HEK293T (cell line): ENCODE data around the gene SLC66A2.

Experiments
- CTCF ChIA-PET: fragments of 350-600 bp; formaldehyde crosslinking; extraction: SDS; loops from one replicate; lab custom pipeline; 2021; ENCODE audit warnings: antibody characterized with exemption, inconsistent platforms; lab: Yijun Ruan, JAX
- POLR2A ChIA-PET: fragments of 350-600 bp; formaldehyde crosslinking; extraction: SDS; loops from one replicate; lab custom pipeline; 2020; ENCODE audit warnings: antibody characterized with exemption, inconsistent platforms; lab: Yijun Ruan, JAX
- DNase-seq: peaks from one replicate; pipeline ENCODE4 v3.0.0; 2012; ENCODE audit warnings: mixed read lengths; ENCODE audit errors: extremely low spot score
- ARNT ChIP-seq: fragments of 450-650 bp; IDR thresholded peaks from 2 replicates; pipeline ENCODE4 v1.6.1; 2017; ENCODE audit warnings: mild to moderate bottlenecking
- BHLHE40 ChIP-seq: fragments of 450-650 bp; IDR thresholded peaks from 2 replicates; pipeline ENCODE4 v1.6.1; 2016; ENCODE audit warnings: mild to moderate bottlenecking, moderate library complexity, borderline replicate concordance
- CTBP1 ChIP-seq: fragments of 450-650 bp; IDR thresholded peaks from 2 replicates; pipeline ENCODE4 v1.6.1; 2016; ENCODE audit warnings: borderline replicate concordance
- ELF4 ChIP-seq: fragments of 450-650 bp; IDR thresholded peaks from 2 replicates; pipeline ENCODE4 v1.6.1; 2017; ENCODE audit warnings: antibody characterized with exemption
- FOXA1 ChIP-seq: fragments of 450-650 bp; IDR thresholded peaks from 2 replicates; pipeline ENCODE4 v1.6.1; 2016; ENCODE audit warnings: mild to moderate bottlenecking
- FOXK2 ChIP-seq: fragments of 450-650 bp; IDR thresholded peaks from 2 replicates; pipeline ENCODE4 v1.6.1; 2016; ENCODE audit warnings: mild to moderate bottlenecking
- FOXM1 ChIP-seq: fragments of 450-650 bp; IDR thresholded peaks from 2 replicates; pipeline ENCODE4 v1.6.1; 2017; ENCODE audit warnings: mild to moderate bottlenecking, borderline replicate concordance
- HDGF ChIP-seq: fragments of 450-650 bp; IDR thresholded peaks from 2 replicates; pipeline ENCODE4 v1.6.1; 2017; ENCODE audit warnings: antibody characterized with exemption, borderline replicate concordance
- L3MBTL2 ChIP-seq: fragments of 450-650 bp; conservative IDR thresholded peaks from 2 replicates; pipeline ENCODE4 v1.6.1; 2016; ENCODE audit warnings: mild to moderate bottlenecking
- LEF1 ChIP-seq: fragments of 450-650 bp; IDR thresholded peaks from 2 replicates; pipeline ENCODE4 v1.6.1; 2017; ENCODE audit warnings: mild to moderate bottlenecking, borderline replicate concordance
- NFRKB ChIP-seq: fragments of 450-650 bp; IDR thresholded peaks from 2 replicates; pipeline ENCODE4 v1.6.1; 2016; ENCODE audit warnings: mild to moderate bottlenecking, moderate library complexity
- SP1 ChIP-seq: fragments of 450-650 bp; IDR thresholded peaks from 2 replicates; pipeline ENCODE4 v1.6.1; 2017
- SUZ12 ChIP-seq: fragments of 450-650 bp; IDR thresholded peaks from 2 replicates; pipeline ENCODE4 v1.6.1; 2016; ENCODE audit warnings: mild to moderate bottlenecking
- TARDBP ChIP-seq: fragments of 450-650 bp; IDR thresholded peaks from 2 replicates; pipeline ENCODE4 v1.6.1; 2016
- ZNF384 ChIP-seq: fragments of 450-650 bp; IDR thresholded peaks from 2 replicates; pipeline ENCODE4 v1.6.1; 2016
- TF ChIP-seq, protein P1 (sequence below): fragments of 450-650 bp; IDR thresholded peaks from 2 replicates; pipeline ENCODE4 v1.6.1; 2016

The SLC66A2 gene

DNA sequence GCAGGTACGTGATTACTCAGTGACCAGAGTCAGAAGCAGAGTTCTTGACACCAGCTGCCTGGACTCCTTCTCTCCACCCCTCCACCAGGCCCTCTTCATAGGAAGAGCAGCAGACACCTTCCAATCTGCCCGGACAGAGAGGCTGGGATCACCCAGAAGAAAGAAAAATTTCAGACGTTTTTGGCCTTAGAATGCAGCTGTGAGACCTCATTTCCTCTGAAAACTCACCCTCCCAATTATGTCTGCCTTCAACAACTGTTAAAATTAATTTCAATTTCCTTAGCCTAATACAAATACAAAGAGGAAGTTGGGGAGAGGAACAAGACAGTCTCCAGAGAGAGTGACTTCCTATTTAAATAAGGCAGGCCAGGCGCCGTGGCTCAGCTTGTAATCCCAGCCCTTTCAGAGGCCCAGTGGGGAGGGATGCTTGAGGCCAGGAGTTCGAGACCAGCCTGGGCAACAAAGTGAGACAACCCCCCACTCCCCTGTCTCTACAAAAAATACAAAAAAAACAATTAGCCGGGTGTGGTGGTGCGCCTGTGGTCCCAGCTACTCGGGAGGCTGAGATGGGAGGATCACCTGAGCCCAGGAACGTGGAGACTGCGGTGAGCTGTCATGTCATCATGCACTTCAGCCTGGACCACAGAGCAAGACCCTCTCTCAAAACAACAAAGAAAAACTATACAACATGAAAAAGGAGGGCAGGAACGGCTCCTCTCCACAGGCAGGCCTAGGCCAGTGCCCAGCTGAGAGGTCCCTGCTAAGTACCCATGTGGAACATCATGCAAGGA is 1.6 kb downstream of the SLC66A2 start:
- ChIA-PET POLR2A (interaction anchor here (1.0 to 1.1 kb wide), 2 partner anchors 8 to 39 kb away, joined by 3 read pairs; no protein-coding TSS in a partner anchor), CTCF (no interaction called here)
- DNase-seq = no peak
- TF ChIP-seq ZNF384 (no peak), NFRKB (no peak), SP1 (no peak), SUZ12 (no peak), CTBP1 (no peak)
- TF ChIP-seq, protein P1, sequence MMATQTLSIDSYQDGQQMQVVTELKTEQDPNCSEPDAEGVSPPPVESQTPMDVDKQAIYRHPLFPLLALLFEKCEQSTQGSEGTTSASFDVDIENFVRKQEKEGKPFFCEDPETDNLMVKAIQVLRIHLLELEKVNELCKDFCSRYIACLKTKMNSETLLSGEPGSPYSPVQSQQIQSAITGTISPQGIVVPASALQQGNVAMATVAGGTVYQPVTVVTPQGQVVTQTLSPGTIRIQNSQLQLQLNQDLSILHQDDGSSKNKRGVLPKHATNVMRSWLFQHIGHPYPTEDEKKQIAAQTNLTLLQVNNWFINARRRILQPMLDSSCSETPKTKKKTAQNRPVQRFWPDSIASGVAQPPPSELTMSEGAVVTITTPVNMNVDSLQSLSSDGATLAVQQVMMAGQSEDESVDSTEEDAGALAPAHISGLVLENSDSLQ = no peak

DNA sequence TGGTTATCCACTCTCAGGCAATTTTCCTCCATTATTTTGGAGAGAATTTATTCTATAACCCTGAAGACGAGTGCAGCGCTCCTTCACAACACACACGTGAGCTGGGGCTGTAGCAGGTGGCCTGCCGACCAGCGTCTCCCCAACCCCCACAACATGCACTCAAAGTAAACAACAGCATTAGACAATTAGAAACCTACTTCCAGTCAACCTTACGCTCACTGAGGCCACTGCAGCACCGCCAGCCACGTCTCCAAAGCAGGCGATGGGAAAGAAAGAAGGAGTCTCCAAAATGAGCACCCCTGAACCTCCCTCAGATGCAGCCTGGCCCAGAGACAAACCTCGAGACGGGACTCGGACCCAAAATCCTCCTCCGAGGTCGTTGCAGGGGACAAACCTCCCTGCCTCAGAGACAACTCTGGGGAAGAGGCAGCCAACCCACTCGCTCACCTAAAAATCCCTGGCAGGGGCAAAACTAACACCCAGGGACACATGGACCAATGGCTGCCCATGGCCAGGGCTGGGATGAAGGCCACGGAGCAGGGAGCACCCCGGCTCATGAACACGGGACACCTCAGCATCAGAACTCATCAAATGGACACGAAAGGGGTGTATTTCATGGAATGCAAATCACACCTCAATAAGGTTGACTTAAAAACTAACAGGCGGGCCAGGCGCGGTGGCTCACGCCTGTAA is 2.6 kb downstream of the SLC66A2 start:
- ChIA-PET POLR2A (interaction anchor here (1.1 kb wide), 1 partner anchor 40 kb away, joined by 3 read pairs; no protein-coding TSS in a partner anchor), CTCF (no interaction called here)
- DNase-seq = no peak
- TF ChIP-seq ARNT = no peak
- TF ChIP-seq LEF1 = no peak
- no peak for TF ChIP-seq FOXK2
- TF ChIP-seq FOXM1 = no peak
- no peak for TF ChIP-seq TARDBP
- no peak for TF ChIP-seq BHLHE40
- TF ChIP-seq CTBP1 = no peak
- no peak for TF ChIP-seq HDGF
- TF ChIP-seq SUZ12 = no peak
- no peak for TF ChIP-seq ZNF384
- TF ChIP-seq ELF4 = no peak
- TF ChIP-seq L3MBTL2 = no peak
- no peak for TF ChIP-seq NFRKB
- no peak for TF ChIP-seq SP1
- TF ChIP-seq, protein P1 = no peak
- TF ChIP-seq FOXA1 = no peak

DNA sequence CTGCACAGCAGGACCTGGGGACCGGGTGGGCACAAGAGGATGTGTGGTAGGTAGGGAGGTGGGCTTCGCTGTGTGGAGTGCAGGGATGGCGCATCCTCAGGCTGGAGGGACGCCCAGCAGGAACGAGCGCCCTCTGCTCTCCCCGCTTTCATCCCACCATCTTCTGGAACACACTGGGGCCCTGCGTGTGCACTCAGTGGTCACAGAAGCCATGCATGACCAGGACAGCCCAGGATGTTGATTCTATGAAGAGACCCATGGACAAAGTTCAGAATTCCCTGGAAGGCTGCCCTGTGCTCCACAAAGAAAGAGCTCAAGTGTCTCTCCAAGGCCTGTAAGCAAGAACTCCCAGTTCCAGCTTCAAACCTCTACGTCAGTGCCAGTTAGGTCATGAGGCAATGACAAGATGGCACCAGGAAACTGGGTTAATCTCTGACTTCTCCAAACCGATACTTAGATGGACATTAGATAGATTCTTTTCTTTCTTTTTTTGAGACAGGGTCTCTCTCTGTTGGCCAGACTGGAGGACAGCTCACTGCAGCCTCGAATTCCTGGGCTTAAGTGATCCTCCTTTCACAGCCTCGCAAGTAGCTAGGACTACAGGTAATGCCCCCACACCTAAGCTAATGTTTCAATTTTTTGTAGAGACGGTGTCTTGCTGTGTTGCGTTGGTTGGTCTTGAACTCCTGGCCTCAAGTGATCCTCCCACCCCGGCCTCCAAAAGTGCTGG is 3.4 kb downstream of the SLC66A2 start:
- no peak for TF ChIP-seq HDGF
- no peak for TF ChIP-seq L3MBTL2
- TF ChIP-seq FOXM1 = no peak
- no peak for TF ChIP-seq FOXA1
- no peak for TF ChIP-seq CTBP1
- no peak for TF ChIP-seq ARNT
- TF ChIP-seq FOXK2 = no peak
- no peak for TF ChIP-seq ELF4
- no peak for TF ChIP-seq LEF1
- TF ChIP-seq TARDBP = no peak
- TF ChIP-seq BHLHE40 = no peak
- no peak for TF ChIP-seq ZNF384
- TF ChIP-seq SP1 = no peak
- TF ChIP-seq SUZ12 = no peak
- TF ChIP-seq NFRKB = no peak
- TF ChIP-seq, protein P1 = no peak
- CTCF ChIA-PET = no interaction called here
- POLR2A ChIA-PET = no interaction called here
- no peak for DNase-seq

DNA sequence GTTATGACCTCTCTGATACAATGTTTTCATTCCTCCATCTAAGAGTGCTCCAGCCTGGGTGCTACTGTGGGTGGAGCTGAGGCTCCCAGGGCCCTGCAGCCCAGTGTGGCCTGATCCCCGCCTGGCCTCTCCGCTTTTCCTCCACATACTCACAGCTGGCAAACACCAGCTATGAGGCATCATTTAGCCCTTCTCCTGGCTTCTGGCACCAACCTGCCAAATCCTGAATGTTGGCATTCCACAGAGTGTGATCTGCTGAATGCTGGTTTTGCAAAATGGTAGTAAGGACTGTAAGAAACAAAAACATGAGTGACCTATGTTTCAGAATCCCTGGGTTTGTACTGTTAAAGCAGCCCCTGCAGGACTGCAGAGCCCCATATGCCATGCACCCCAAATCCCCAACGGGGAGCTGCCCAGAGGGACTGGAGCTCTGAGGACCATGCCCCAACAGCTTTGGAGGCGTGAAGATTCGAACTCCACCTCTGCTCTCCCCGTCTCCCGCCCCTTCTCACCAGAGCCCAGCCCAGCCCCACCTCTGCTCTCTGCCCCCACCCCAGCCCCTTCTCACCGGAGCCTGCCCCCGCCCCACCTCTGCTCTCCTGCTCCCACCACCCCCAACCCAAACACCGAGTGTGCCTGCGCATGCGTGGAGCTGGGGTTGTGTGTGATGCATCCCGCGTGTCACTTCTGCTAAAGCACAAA is 4.2 kb downstream of the SLC66A2 start:
- POLR2A ChIA-PET = no interaction called here

More for the DNA sequence above, 4.2 kb downstream of the SLC66A2 start:
- DNase-seq = no peak
- CTCF ChIA-PET = no interaction called here
- TF ChIP-seq ELF4 = no peak
- TF ChIP-seq FOXA1 = no peak
- TF ChIP-seq FOXM1 = no peak
- TF ChIP-seq, protein P1 = no peak
- no peak for TF ChIP-seq BHLHE40
